ENCODE data around the gene SLC5A4. TPM values are rescaled to one million over a fixed set of nuclear protein-coding genes. Genes with fewer than 3 reads are reported as not detected.
"Not testable (repeated sequence)": the region's sequence is repeated elsewhere in the genome, so short reads cannot be mapped to it uniquely, and the experiment has no call there.

SLC5A4 gene
- polyA plus RNA-seq, 1 donor: 1.0 TPM

DNA sequence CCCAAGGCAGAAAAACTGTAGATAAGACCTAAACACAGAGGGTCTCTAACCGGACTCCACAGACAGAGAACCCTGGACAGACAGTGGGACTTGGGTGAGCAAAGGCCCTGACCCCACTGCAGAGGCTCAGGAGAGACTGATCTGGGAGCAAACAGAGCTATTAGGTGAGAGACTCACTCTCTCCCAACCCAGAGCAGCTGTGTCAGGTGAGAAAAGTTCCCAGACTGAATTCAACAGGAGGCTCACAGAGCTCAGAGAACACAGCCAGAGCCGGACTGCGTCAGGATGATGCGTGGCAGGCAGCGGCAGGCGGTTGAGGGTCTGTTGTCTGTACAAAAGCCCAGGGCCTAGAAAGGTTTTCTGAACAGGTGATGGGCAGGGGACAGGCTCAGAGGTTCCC is 55.8 kb downstream of the SLC5A4 start:
- DNase-seq: no peak

DNA sequence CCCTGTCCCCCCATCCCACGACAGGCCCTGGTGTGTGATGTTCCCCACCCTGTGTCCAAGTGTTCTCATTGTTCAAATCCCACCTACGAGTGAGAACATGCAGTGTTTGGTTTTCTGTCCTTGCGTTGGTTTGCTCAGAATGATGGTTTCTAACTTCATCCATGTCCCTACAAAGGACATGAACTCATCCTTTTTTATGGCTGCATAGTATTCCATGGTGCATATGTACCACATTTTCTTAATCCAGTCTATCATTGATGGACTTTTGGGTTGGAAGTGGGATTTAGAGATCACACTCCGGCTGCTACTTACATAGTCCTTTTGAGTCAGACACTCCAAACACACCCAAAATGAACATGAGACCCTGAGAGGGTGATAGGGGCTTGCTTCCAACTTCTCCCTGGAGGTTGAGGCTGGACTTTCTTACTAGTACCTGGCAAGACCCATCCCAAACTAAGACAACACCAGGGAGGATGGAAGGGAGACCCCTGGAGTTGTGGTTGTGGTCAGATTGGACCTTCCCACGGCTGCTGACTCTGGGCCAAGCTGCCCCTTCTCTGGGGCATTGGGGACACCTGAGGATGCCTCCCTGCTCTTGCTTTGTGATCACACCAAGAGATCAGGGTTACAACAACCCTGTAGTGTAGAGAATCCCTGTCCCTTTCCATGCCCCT is 57.5 kb downstream of the SLC5A4 start:
- not testable (repeated sequence) for DNase-seq

- DNase-seq: not testable (repeated sequence)
Measured at GRCh38 chr22:32195900-32196299, 59.2 kb downstream of the SLC5A4 start.

- not testable (repeated sequence) for DNase-seq
Measured at GRCh38 chr22:32193346-32193745, 61.8 kb downstream of the SLC5A4 start.

GRCh38 chr22:32191021-32191420 is 64.1 kb downstream of the SLC5A4 start:
- not testable (repeated sequence) for DNase-seq

DNA sequence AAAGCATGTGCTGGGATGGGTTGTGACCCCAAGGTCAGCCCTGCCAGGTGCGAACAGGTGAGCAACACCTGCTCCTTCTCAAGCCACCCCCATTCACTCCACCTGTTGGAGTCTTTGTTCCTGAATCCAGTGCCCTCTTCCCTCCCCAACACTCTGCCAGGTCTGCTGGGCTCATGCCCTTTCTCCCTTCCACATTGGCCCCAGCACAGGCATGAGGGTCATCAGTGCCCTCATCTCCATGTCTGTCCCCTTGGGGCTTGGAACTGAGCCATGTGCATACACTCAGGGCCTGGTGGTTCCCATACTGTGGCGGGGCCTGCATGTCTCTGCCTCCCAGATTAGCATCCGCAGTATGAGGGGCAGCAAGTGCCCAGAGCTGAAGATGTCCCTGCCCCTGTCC is 69.3 kb downstream of the SLC5A4 start:
- DNase-seq: no peak

DNA sequence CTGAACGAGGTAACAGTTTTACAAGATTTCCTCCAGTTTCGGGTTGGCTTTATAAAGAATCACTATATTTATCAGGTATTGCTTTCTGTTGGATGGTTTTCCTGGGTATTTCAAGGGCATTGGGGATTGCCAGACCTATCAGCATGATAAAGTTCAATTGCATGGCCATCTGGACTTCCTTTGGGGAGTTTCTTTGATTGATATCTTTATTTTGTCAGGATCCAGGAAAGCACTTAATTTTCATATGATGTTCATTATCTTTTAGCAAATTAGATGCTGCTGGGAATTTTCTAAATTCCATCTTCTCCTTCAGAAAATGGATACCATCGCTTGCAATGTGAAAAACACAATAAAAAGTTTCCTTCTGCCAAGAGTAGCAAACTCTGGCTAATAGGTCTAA is 71.5 kb downstream of the SLC5A4 start:
- no peak for DNase-seq

DNA sequence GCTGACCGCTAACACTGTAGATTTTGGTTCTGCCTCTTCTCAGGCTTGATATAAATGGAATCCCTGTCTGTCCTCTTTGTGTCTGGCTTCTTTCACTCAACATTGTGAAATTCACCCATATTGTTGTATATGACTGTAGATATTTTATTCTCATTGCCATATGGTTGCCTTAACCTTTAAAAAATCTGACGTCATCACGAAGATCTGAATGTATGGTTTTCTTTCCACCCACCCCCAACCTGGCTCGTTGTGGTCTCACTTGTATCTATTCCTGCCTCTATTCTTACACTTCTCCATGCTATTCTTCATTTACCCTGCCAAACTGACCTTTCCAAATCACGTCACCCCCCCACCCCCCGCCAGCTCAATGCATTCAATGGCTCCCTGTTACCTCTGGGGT is 74.1 kb downstream of the SLC5A4 start:
- DNase-seq: no peak

GRCh38 chr22:32177221-32177765 is 77.9 kb downstream of the SLC5A4 start:
- no peak for DNase-seq

DNA sequence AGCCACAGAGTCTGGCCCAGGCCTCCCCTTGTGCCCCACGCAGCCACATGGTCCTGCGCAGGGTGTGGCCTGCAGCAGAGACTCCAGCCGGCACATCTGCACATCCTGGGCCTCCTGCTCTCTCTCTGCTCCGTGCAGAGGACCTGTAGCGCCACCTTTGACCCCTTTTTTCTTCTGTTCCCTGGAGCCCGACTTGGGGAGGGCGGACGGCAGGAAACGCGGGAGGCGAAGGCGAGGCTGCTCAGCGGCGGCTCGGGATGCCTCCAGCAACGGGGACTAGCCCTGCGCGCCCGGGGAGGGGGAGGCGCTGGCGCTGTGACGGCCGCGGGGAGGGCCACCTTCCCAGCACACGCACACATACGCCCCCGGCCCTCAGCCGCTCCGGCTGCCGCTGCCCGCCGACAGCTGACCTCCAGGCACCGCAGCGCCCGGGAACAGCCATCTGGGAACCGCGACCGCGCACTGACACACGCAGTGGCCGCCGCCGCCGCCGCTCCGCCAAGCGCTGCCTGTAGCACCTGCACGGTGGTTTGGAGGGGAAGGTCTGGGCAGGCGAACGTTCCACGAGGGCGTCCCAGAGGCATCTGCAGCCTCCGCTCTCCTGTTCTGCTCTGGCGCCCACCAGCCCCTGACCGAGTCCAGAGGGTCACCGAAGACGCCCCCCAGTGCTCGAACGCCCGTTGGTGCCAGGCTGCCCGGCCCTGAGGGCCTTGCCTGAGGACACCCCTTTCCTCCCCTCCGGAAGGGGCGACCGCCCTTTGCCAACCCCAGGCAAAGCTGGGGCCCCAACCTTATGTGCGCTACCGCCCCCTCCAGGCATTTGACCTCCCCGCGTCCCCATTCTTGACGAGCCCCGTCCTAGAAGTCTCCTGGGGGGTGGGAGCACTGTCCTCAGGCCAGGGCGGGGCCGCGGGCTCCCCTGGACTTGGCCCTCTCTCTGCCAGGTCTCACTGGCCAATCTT is 79.2 kb downstream of the SLC5A4 start:
- DNase-seq: no peak

DNA sequence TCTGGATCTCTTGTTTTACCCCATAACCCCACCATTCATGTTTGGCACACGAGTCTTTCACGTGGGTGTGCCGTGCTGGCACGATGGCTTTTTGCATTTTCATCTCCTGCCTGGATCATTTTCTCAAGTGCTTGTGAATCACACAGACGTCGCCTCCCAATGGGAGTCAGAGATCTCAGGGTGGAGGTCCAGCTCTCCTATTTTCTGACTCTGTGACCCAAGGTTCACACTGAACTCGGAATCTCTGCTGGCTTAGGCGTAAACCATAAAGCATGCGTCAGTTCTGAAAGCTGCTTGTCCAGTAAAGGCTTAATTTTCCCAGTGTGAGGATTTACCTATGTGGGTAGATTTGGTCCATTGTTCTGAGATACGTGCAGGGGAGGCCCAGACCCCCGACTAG is 80.0 kb downstream of the SLC5A4 start:
- no peak for DNase-seq

Other genes with a start within 250 kb of the SLC5A4 start
- gene SLC5A1, start 212.1 kb downstream of the SLC5A4 start, polyA plus RNA-seq (ENCODE audit: insufficient read length): 2.2 TPM
- gene C22orf42, start 96.0 kb downstream of the SLC5A4 start, polyA plus RNA-seq (ENCODE audit: insufficient read length): not detected
- not detected for gene RFPL2, start 50.3 kb downstream of the SLC5A4 start, polyA plus RNA-seq (ENCODE audit: insufficient read length)
- gene RFPL3, start 102.5 kb upstream of the SLC5A4 start, polyA plus RNA-seq (ENCODE audit: insufficient read length): 0.25 TPM
- 56.4 TPM for gene RTCB, start 156.9 kb upstream of the SLC5A4 start, polyA plus RNA-seq (ENCODE audit: insufficient read length)
- 0.22 TPM for gene BPIFC, start 209.1 kb upstream of the SLC5A4 start, polyA plus RNA-seq (ENCODE audit: insufficient read length)
- gene FBXO7, start 219.5 kb upstream of the SLC5A4 start, polyA plus RNA-seq (ENCODE audit: insufficient read length): 50.2 TPM